ENCODE measurements around the gene CDC42EP3. TPM values are rescaled to one million over a fixed set of nuclear protein-coding genes. Genes with fewer than 3 reads are reported as not detected.

CDC42EP3 gene
- polyA plus RNA-seq, 10 donors: 21.7 to 48.7 (median 32.2) TPM

DNA sequence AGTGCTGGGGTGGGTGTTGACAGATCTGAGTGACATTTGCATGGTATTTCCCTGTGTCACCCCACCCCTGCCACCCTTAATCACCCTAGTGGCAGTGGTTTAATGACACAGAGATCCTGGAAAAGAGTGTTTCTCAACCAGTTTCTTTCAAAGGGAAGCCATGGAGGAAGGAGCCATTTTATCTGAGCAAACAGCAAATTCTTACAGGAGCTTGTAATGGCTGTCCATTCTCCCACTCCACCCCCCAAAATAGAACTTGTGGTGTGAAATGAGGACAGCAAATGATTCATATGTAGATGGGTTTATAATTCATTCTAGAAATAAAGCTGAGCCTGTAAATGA is 51.5 kb downstream of the CDC42EP3 start:
- no peak for DNase-seq

GRCh38 chr2:37619230-37619958 is 52.0 kb downstream of the CDC42EP3 start:
- DNase-seq: no peak

- no peak for DNase-seq
Measured at GRCh38 chr2:37618326-37618725, 53.1 kb downstream of the CDC42EP3 start.

DNA sequence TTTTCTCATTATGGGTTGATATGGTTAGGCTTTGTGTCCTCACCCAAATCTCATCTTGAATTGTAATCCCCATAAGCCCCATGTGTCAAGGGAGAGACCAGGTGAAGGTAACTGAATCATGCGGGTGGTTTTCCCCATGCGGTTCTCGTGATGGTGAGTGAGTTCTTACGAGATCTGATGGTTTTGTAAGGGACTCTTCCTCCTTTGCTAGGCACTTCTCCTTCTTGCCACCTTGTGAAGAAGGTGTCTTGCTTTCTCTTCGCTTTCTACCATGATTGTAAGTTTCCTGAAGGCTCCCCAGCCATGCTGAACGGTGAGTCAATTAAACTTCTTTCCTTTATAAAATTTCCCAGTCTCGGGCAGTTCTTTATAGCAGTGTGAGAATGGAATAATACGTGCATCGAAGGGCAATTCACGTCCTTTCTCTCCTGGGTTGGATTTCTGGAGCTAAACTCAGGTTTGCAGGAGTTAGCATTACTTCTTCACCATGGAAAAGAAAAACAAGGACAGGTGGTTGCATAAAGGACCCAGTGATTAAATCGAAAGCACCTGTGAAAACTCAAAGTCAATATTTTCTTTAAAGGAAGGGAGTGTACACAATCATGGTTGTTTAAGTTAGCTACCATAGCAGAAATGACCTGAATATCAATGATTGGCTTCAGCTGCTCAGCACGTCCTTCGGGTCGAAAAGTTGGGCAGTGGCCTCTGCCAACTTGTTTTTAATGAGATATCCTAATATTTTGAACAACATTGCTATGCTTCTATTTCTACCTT is 54.1 kb downstream of the CDC42EP3 start:
- DNase-seq: no peak

- DNase-seq: no peak
Measured at GRCh38 chr2:37616677-37617005, 54.8 kb downstream of the CDC42EP3 start.

- DNase-seq: no peak
Measured at GRCh38 chr2:37615804-37616676, 55.4 kb downstream of the CDC42EP3 start.

- DNase-seq: peak in 1 of 3 donors; percentile 77
Measured at GRCh38 chr2:37614061-37614738, 57.2 kb downstream of the CDC42EP3 start.

DNA sequence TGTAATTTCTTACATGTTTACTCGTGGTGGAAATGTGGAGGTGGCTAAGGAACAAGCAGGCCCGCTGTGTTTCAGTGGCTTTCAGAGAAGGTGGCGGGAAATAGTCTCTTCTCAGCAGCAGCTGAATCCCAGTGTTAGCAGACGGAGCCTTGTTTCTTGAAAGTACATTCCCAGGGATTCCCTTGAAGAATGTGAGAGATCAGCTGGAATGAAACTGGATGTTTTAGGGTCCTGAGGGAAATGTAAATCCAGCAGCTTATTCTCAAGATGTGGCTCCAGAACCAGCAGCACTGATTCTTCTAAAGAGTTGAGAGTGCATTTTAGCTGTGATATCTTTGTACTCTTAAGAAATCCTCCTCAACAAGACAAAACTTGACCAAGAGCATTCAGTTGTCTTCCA is 59.1 kb downstream of the CDC42EP3 start:
- DNase-seq: peak in 1 of 3 donors; percentile 50

DNA sequence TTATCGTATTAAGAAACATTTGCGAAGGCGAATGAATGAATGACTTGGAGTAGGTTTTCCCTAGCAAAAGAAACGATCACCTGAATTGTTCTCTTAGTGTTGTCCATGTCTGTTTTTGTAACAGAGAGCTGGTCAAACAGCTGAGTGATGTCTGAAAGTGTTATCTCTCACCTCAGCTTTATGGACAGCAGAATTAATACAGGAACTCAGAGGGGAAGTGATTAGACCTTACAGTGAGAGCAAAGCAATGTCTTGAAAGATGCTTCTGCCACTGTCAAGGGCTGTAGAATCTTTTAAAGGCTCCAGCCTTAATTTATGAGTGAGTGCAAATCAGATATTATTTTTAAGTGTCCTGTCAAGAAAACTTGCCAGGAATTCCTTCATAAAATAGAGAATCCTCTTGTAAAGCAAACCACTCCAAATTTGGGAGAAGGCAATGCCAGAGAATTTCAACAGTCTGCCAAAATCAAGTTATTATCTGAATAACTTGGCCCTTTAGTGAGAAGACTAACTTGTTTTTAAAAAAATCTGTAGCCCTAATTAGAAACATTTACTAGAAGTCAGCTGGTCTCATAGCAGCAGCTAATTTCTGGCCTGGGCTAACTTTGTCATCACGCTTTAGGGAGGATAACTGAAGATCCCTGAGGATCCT is 60.7 kb downstream of the CDC42EP3 start:
- DNase-seq: peak in 2 of 3 donors; percentile 32 to 68

GRCh38 chr2:37609782-37610181 is 61.7 kb downstream of the CDC42EP3 start:
- DNase-seq: no peak

GRCh38 chr2:37604716-37605115 is 66.7 kb downstream of the CDC42EP3 start:
- no peak for DNase-seq

GRCh38 chr2:37602702-37603101 is 68.7 kb downstream of the CDC42EP3 start:
- DNase-seq: no peak

- no peak for DNase-seq
Measured at GRCh38 chr2:37602040-37602439, 69.4 kb downstream of the CDC42EP3 start.

DNA sequence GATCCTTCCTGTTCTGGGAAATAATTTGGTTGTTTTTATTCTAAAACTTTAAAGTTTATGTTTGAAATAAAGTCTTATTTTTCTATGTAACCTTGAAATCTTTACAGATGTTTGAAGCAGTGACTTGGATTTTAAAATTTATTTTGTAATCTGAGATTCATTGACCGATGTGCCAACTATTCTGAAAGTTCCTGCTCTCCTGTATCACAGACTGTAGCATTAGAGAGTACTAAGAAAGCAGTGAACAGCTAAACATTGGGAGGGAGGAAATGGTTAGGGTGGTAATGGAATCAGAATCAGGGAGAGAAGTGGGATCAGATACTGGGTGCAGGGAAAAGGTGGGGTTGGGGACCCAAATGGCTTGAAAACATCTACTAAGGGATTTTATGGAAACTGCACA is 69.9 kb downstream of the CDC42EP3 start:
- no peak for DNase-seq

DNA sequence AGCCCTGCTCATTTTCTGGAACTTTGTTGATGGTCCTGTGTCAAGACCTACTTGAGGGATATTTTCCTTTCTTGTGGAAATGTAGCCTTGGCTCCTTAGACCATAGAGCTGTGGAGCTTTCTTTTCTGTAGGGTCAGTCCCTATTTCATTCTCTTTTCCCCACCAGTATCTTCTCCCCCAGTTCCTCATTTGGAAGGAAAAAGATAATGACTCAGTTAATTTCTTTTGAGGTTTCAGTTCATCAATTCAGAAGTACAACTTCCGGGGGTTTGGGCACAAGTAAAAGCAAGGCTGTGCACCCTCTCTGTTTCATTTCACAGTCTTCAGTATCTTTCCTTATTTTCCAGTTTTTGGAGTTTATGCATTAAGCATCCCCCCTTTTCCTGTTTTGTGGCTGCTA is 70.7 kb downstream of the CDC42EP3 start:
- DNase-seq: no peak

- DNase-seq: no peak
Measured at GRCh38 chr2:37599688-37600525, 71.5 kb downstream of the CDC42EP3 start.

DNA sequence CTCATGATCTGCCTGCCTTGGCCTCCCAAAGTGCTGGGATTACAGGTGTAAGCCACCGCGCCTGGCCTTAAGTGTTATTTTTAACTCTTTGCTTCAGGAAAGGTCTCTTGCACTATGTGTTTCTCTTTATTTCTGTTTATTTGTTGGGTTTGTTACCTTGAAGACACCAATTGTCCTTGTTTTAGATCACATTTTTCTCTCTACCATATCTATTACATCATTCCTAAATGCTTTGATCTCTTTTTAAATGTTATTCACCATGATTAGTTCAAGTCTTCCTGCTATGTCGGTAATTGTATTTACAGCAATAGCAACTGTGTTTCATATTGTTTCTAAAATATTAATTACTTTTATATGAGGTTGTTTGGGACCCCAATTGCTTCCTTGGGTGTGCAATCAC is 77.7 kb downstream of the CDC42EP3 start:
- DNase-seq: no peak

GRCh38 chr2:37593024-37593423 is 78.4 kb downstream of the CDC42EP3 start:
- no peak for DNase-seq

Measured in muscle of back (tissue), 11 donors.